KMS-11 (cell line): ENCODE data around the gene RAB11FIP5.
A peak's percentile ranks its signal among the peaks of the same experiment; 100 is the strongest.

Experiments
- H2AFZ ChIP-seq: fragments of 200-600 bp; sonication (generic); 2 replicates; pipeline ENCODE4 v1.6.1; 2016; ENCODE audit warnings: antibody characterized with exemption, mixed run types, low read depth
- H3K27ac ChIP-seq: fragments of 200-600 bp; sonication (generic); 2 replicates; pipeline ENCODE4 v1.6.1; 2016; ENCODE audit warnings: mild to moderate bottlenecking, mixed run types
- H3K27me3 ChIP-seq: fragments of 200-600 bp; sonication (generic); 2 replicates; pipeline ENCODE4 v1.6.1; 2017; ENCODE audit warnings: mild to moderate bottlenecking, low read depth, mixed run types, moderate library complexity; ENCODE audit not compliant: insufficient read depth
- H3K36me3 ChIP-seq: fragments of 200-600 bp; sonication (generic); 2 replicates; pipeline ENCODE4 v1.6.1; 2017; ENCODE audit warnings: mild to moderate bottlenecking, mixed run types; ENCODE audit not compliant: insufficient read depth
- H3K4me1 ChIP-seq: fragments of 200-600 bp; sonication (generic); 2 replicates; pipeline ENCODE4 v1.6.1; 2016; ENCODE audit warnings: mild to moderate bottlenecking, low read depth, mixed run types; ENCODE audit not compliant: poor library complexity, severe bottlenecking
- H3K4me2 ChIP-seq: fragments of 200-600 bp; sonication (generic); 2 replicates; pipeline ENCODE4 v1.7.0; 2016; ENCODE audit warnings: mild to moderate bottlenecking, mixed run types
- H3K4me3 ChIP-seq: fragments of 200-600 bp; sonication (generic); IDR thresholded peaks from 2 replicates; pipeline ENCODE4 v1.6.1; 2017; ENCODE audit warnings: low read depth, low read length, mixed read lengths; ENCODE audit not compliant: insufficient read depth
- H3K79me2 ChIP-seq: fragments of 200-600 bp; sonication (generic); 2 replicates; pipeline ENCODE4 v1.6.1; 2016; ENCODE audit warnings: low read depth, mixed run types; ENCODE audit not compliant: insufficient read depth
- H3K9ac ChIP-seq: fragments of 200-600 bp; sonication (generic); 2 replicates; pipeline ENCODE4 v1.6.1; 2016; ENCODE audit warnings: mild to moderate bottlenecking, mixed run types
- H4K20me1 ChIP-seq: fragments of 200-600 bp; sonication (generic); 2 replicates; pipeline ENCODE4 v1.6.1; 2016; ENCODE audit warnings: mild to moderate bottlenecking, mixed run types; ENCODE audit not compliant: insufficient read depth
- CTCF ChIP-seq: fragments of 200-600 bp; sonication (generic); conservative IDR thresholded peaks from 2 replicates; pipeline ENCODE4 v1.6.1; 2017; ENCODE audit warnings: low read depth, mild to moderate bottlenecking, antibody characterized with exemption, low read length, moderate library complexity, mixed read lengths

Gene RAB11FIP5

DNA sequence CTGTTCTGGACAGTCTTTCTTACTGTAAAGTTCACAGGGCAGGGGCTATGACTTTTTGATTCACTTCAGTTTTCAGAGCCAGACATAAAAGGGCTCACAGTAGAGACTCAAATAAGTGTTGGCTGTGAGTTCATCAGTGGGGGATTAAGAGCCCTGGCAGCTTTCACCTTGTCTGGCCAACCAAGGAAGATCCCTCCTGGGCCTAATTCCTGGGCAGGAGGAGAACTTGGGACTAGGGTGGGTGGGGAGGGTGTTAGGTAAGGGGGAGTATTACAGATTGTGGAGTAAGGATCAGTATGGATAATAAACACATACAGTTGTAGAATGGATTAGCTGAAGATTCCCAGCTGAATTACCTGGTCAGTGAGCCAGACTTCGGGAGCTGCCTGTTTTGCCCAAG, 40.3 kb downstream of the RAB11FIP5 start:
- H3K27me3 ChIP-seq = no peaks in the 10 kb centered on the region
- H3K79me2 ChIP-seq = peaks cover 4% of the 10 kb centered on the region; the same call in 1 of the 2 replicates
- H3K4me1 ChIP-seq = peaks cover 13% of the 10 kb centered on the region
- no peak overlapping the region for H3K27ac ChIP-seq
- TF ChIP-seq CTCF = no peak
- H4K20me1 ChIP-seq = no peaks in the 10 kb centered on the region
- no peak overlapping the region for H3K9ac ChIP-seq
- H3K4me3 ChIP-seq = no peak overlapping the region
- peak overlapping the region; percentile 96; the same call in 1 of the 2 replicates for H2AFZ ChIP-seq
- H3K36me3 ChIP-seq = no peaks in the 10 kb centered on the region
- peak overlapping the region; percentile 69 for H3K4me2 ChIP-seq

- no peak for TF ChIP-seq CTCF
- Histone ChIP-seq H4K20me1 (no peaks in the 10 kb centered on the region), H3K27ac (no peak overlapping the region), H3K4me2 (peak overlapping the region; percentile 69), H3K27me3 (no peaks in the 10 kb centered on the region), H3K36me3 (no peaks in the 10 kb centered on the region), H3K9ac (no peak overlapping the region), H3K79me2 (peaks cover 4% of the 10 kb centered on the region; the same call in 1 of the 2 replicates), H3K4me1 (peaks cover 13% of the 10 kb centered on the region), H2AFZ (peak overlapping the region; percentile 96), H3K4me3 (no peak overlapping the region)
These were observed 40.7 kb downstream of the RAB11FIP5 start for GRCh38 chr2:73072129-73072395.

- Histone ChIP-seq H3K4me1 (peaks cover 13% of the 10 kb centered on the region), H3K36me3 (no peaks in the 10 kb centered on the region), H3K27me3 (no peaks in the 10 kb centered on the region), H3K9ac (peak within 1 kb of the TSS; percentile 86), H3K79me2 (peaks cover 4% of the 10 kb centered on the region; the same call in 1 of the 2 replicates), H3K4me3 (peak within 1 kb of the TSS; percentile 93), H3K4me2 (peak within 1 kb of the TSS; percentile 69), H3K27ac (peak within 1 kb of the TSS; percentile 64), H4K20me1 (no peaks in the 10 kb centered on the region), H2AFZ (peak within 1 kb of the TSS; percentile 96)
- no peak for TF ChIP-seq CTCF
These were observed 41.2 kb downstream of the RAB11FIP5 start, which contains the start of gene SFXN5 for GRCh38 chr2:73071360-73072128. Gene SFXN5 (minus strand): TSS chr2:73071712. CDS start chr2:73071705, 7 bp downstream.

GRCh38 chr2:73070643-73071359, 41.9 kb downstream of the RAB11FIP5 start:
- TF ChIP-seq CTCF = no peak
- H3K79me2 ChIP-seq = peaks cover 4% of the 10 kb centered on the region; the same call in 1 of the 2 replicates
- H4K20me1 ChIP-seq = no peaks in the 10 kb centered on the region
- H3K4me3 ChIP-seq = peak overlapping the region; percentile 93
- H3K4me1 ChIP-seq = peaks cover 13% of the 10 kb centered on the region
- peak overlapping the region; percentile 96 for H2AFZ ChIP-seq
- peak overlapping the region; percentile 69 for H3K4me2 ChIP-seq
- no peaks in the 10 kb centered on the region for H3K27me3 ChIP-seq
- H3K27ac ChIP-seq = peak overlapping the region; percentile 64
- H3K36me3 ChIP-seq = no peaks in the 10 kb centered on the region
- peak overlapping the region; percentile 86 for H3K9ac ChIP-seq
